MM.1S (cell line): ENCODE measurements around the gene CD37.
A peak's percentile ranks its signal among the peaks of the same experiment; 100 is the strongest.

Experiments
- DNase-seq: peaks from one replicate; pipeline ENCODE4 v3.0.0-alpha.2; 2015
- H2AFZ ChIP-seq: fragments of 300-600 bp; sonication (generic); 2 replicates; pipeline ENCODE4 v1.6.0; 2016; ENCODE audit warnings: antibody characterized with exemption, low read length
- H3F3A ChIP-seq: fragments of 300-600 bp; sonication (generic); 2 replicates; pipeline ENCODE4 v1.6.1; 2016; ENCODE audit warnings: mild to moderate bottlenecking, antibody characterized with exemption, low read length, moderate library complexity, mixed read lengths; ENCODE audit not compliant: insufficient read depth
- H3K27ac ChIP-seq: fragments of 300-600 bp; sonication (generic); 2 replicates; pipeline ENCODE4 v1.5.1; 2016; ENCODE audit warnings: mild to moderate bottlenecking, low read length
- H3K27me3 ChIP-seq: fragments of 300-600 bp; sonication (generic); replicated peaks from 2 replicates; pipeline ENCODE4 v1.6.0; 2016; ENCODE audit warnings: low read length; ENCODE audit not compliant: insufficient read depth
- H3K36me3 ChIP-seq: fragments of 300-600 bp; sonication (generic); replicated peaks from 2 replicates; pipeline ENCODE4 v1.6.1; 2016; ENCODE audit warnings: mild to moderate bottlenecking, low read length, mixed read lengths; ENCODE audit not compliant: insufficient read depth
- H3K4me1 ChIP-seq: fragments of 300-600 bp; sonication (generic); 2 replicates; pipeline ENCODE4 v1.6.1; 2016; ENCODE audit warnings: low read length, mixed read lengths
- H3K4me2 ChIP-seq: fragments of 300-600 bp; sonication (generic); 2 replicates; pipeline ENCODE4 v1.6.0; 2016; ENCODE audit warnings: low read depth, low read length
- H3K4me3 ChIP-seq: fragments of 300-600 bp; sonication (generic); 2 replicates; pipeline ENCODE4 v1.5.1; 2016; ENCODE audit warnings: low read length, mixed read lengths
- H3K79me2 ChIP-seq: fragments of 300-600 bp; sonication (generic); 2 replicates; pipeline ENCODE4 v1.6.1; 2016; ENCODE audit warnings: mixed run types, low read length, mixed read lengths
- H3K9ac ChIP-seq: fragments of 300-600 bp; sonication (generic); 2 replicates; pipeline ENCODE4 v1.6.1; 2016; ENCODE audit warnings: low read length, mixed read lengths
- H3K9me2 ChIP-seq: fragments of 300-600 bp; sonication (generic); replicated peaks from 2 replicates; pipeline ENCODE4 v1.6.1; 2016; ENCODE audit warnings: mild to moderate bottlenecking, low read length, mixed read lengths; ENCODE audit not compliant: insufficient read depth
- H3K9me3 ChIP-seq: fragments of 300-600 bp; sonication (generic); replicated peaks from 2 replicates; pipeline ENCODE4 v1.6.1; 2016; ENCODE audit warnings: mild to moderate bottlenecking, low read length, mixed read lengths; ENCODE audit not compliant: insufficient read depth
- H4K20me1 ChIP-seq: fragments of 300-600 bp; sonication (generic); 2 replicates; pipeline ENCODE4 v1.6.1; 2016; ENCODE audit warnings: mild to moderate bottlenecking, low read length, moderate library complexity, mixed read lengths; ENCODE audit not compliant: insufficient read depth
- CTCF ChIP-seq: fragments of 300-600 bp; sonication (generic); IDR thresholded peaks from 2 replicates; pipeline ENCODE4 v1.5.1; 2016; ENCODE audit warnings: antibody characterized with exemption, low read length, mixed read lengths
- EZH2 ChIP-seq: fragments of 300-600 bp; sonication (generic); optimal IDR thresholded peaks from 2 replicates; pipeline ENCODE3; 2017; ENCODE audit warnings: low read depth, mild to moderate bottlenecking, antibody characterized with exemption, low read length, mixed read lengths
- EZH2phosphoT487 ChIP-seq: fragments of 300-600 bp; sonication (generic); IDR thresholded peaks from 2 replicates; pipeline ENCODE4 v1.6.1; 2018; ENCODE audit warnings: antibody characterized with exemption, low read length

The CD37 gene

GRCh38 chr19:49361438-49362047 is 26.3 kb downstream of the CD37 start:
- no peaks in the 10 kb centered on the region for H3F3A ChIP-seq
- H2AFZ ChIP-seq, result no peak overlapping the region
- no peak for TF ChIP-seq EZH2
- no peak for TF ChIP-seq CTCF
- TF ChIP-seq EZH2phosphoT487, result no peak
- no peaks in the 10 kb centered on the region for H4K20me1 ChIP-seq
- H3K27ac ChIP-seq, result no peak overlapping the region
- H3K4me1 ChIP-seq, result 0 out of 2 replicates have a peak, but pooled peaks cover 4% of the 10 kb centered on the region
- peaks cover 87% of the 10 kb centered on the region for H3K27me3 ChIP-seq
- no peaks in the 10 kb centered on the region for H3K36me3 ChIP-seq
- no peak overlapping the region for H3K4me3 ChIP-seq
- H3K9ac ChIP-seq, result no peak overlapping the region
- no peaks in the 10 kb centered on the region for H3K9me2 ChIP-seq
- H3K4me2 ChIP-seq, result no peak overlapping the region
- H3K79me2 ChIP-seq, result no peaks in the 10 kb centered on the region
- H3K9me3 ChIP-seq, result no peaks in the 10 kb centered on the region
- DNase-seq, result no peak

- Histone ChIP-seq H3K4me2 (peak within 1 kb of the TSS; percentile 28; the same call in 1 of the 2 replicates), H3K36me3 (no peaks in the 10 kb centered on the region), H3K27me3 (peaks cover 85% of the 10 kb centered on the region), H4K20me1 (no peaks in the 10 kb centered on the region), H3K9ac (no peak within 1 kb of the TSS), H2AFZ (no peak within 1 kb of the TSS), H3K9me3 (no peaks in the 10 kb centered on the region), H3K27ac (no peak within 1 kb of the TSS), H3K9me2 (no peaks in the 10 kb centered on the region), H3K4me1 (0 out of 2 replicates have a peak, but pooled peaks cover 4% of the 10 kb centered on the region), H3K4me3 (no peak within 1 kb of the TSS), H3K79me2 (no peaks in the 10 kb centered on the region), H3F3A (no peaks in the 10 kb centered on the region)
- TF ChIP-seq CTCF (no peak), EZH2 (peak; percentile 65), EZH2phosphoT487 (peak; percentile 64; the same call in 1 of the 2 replicates)
- DNase-seq, result no peak
Observed at GRCh38 chr19:49362048-49362928, 27.1 kb downstream of the CD37 start, which contains the start of gene TEAD2. TEAD2 (minus strand) TSS chr19:49362416; CDS start chr19:49360075, 2,341 bp downstream.

- Histone ChIP-seq H3F3A (no peaks in the 10 kb centered on the region), H4K20me1 (no peaks in the 10 kb centered on the region), H3K79me2 (no peaks in the 10 kb centered on the region), H3K27me3 (peaks cover 78% of the 10 kb centered on the region), H3K4me3 (no peak overlapping the region), H3K9ac (no peak overlapping the region), H3K27ac (no peak overlapping the region), H3K9me3 (no peaks in the 10 kb centered on the region), H3K4me2 (peak overlapping the region; percentile 28; the same call in 1 of the 2 replicates), H3K4me1 (0 out of 2 replicates have a peak, but pooled peaks cover 4% of the 10 kb centered on the region), H3K9me2 (no peaks in the 10 kb centered on the region), H2AFZ (no peak overlapping the region), H3K36me3 (no peaks in the 10 kb centered on the region)
- no peak for DNase-seq
- TF ChIP-seq EZH2 (peak; percentile 55), CTCF (no peak), EZH2phosphoT487 (no peak)
Observed at GRCh38 chr19:49362929-49363267, 27.7 kb downstream of the CD37 start.
